B cell (primary cell): ENCODE data around the gene WDR27. TPM values are rescaled to one million over a fixed set of nuclear protein-coding genes. Genes with fewer than 3 reads are reported as not detected.

ENCODE experiments used
- ATAC-seq: fragments of 200-7000 bp; cut with Tn5 transposase; one replicate; pipeline ENCODE4 v1.10.0; 2021; ENCODE audit warnings: low read depth, mild to moderate bottlenecking, moderate number of reproducible peaks, moderate library complexity
- CTCF ChIA-PET: fragments of 350-600 bp; sonication (Branson Sonifier 250); formaldehyde crosslinking; loops from one replicate; lab custom pipeline; 2021; ENCODE audit warnings: antibody characterized with exemption, inconsistent platforms; lab: Charles Lee
- POLR2A ChIA-PET: fragments of 350-600 bp; sonication (Branson Sonifier 250); formaldehyde crosslinking; loops from one replicate; lab custom pipeline; 2021; ENCODE audit warnings: antibody characterized with exemption; lab: Charles Lee
- DNase-seq: peaks from one replicate; pipeline ENCODE4 v3.0.0; 2013
- H2AFZ ChIP-seq: 2 replicates; pipeline ENCODE4 v1.6.1; 2012; ENCODE audit warnings: mild to moderate bottlenecking, low read depth, low read length; ENCODE audit not compliant: insufficient read depth, poor library complexity, severe bottlenecking
- H3K27ac ChIP-seq, 2 donors: 1 replicate in 1 of 2; 2 replicates in 1 of 2; pipeline ENCODE4 v1.5.1; 2012 to 2013; ENCODE audit warnings: low read length in 2 of 2, mild to moderate bottlenecking in 2 of 2, moderate library complexity in 1 of 2
- H3K27me3 ChIP-seq, 4 experiments: fragments of 200-600 bp in 1 of 4; sonication (generic) in 1 of 4; replicated peaks in 1 of 4; 1 replicate in 2 of 4; 2 replicates in 2 of 4; pipeline versions ENCODE4 v1.6.1 to v1.7.0; 2013 to 2016; ENCODE audit warnings: low read length in 3 of 4, mild to moderate bottlenecking in 2 of 4, mixed read lengths in 1 of 4, moderate library complexity in 1 of 4; ENCODE audit not compliant: insufficient read depth in 4 of 4, control insufficient read depth in 3 of 4; ENCODE audit errors: control extremely low read depth in 1 of 4
- H3K36me3 ChIP-seq, 2 experiments: replicated peaks in 1 of 2; 1 replicate in 1 of 2; 2 replicates in 1 of 2; pipeline versions ENCODE4 v1.6.1 to v1.7.1; 2013; ENCODE audit warnings: low read length in 1 of 2; ENCODE audit not compliant: insufficient read depth in 2 of 2, control insufficient read depth in 1 of 2; ENCODE audit errors: control extremely low read depth in 1 of 2, extremely low read depth in 1 of 2
- H3K4me1 ChIP-seq, 2 donors: fragments of 200-600 bp in 1 of 2; sonication (generic) in 1 of 2; 1 replicate in 1 of 2; 2 replicates in 1 of 2; pipeline versions ENCODE4 v1.5.1 to v1.6.1; 2013 to 2017; ENCODE audit warnings: low read length in 2 of 2; ENCODE audit not compliant: control insufficient read depth in 2 of 2, insufficient read depth in 2 of 2
- H3K4me2 ChIP-seq: replicated peaks from 2 replicates; pipeline ENCODE3; 2012; ENCODE audit warnings: mild to moderate bottlenecking, low read depth, low read length; ENCODE audit not compliant: poor library complexity, severe bottlenecking
- H3K4me3 ChIP-seq, 5 experiments: fragments of 200-600 bp in 1 of 5; sonication (generic) in 1 of 5; 1 replicate in 3 of 5; 2 replicates in 2 of 5; pipeline versions ENCODE4 v1.5.1 to v1.7.0; 2011 to 2016; ENCODE audit warnings: low read length in 4 of 5, mild to moderate bottlenecking in 4 of 5, low read depth in 2 of 5, control low read depth in 1 of 5, moderate library complexity in 1 of 5; ENCODE audit not compliant: insufficient read depth in 1 of 5; ENCODE audit errors: control extremely low read depth in 1 of 5, extremely low read depth in 1 of 5
- H3K79me2 ChIP-seq: fragments of 200-600 bp; sonication (generic); one replicate; pipeline ENCODE4 v1.6.0; 2016; ENCODE audit warnings: low read length; ENCODE audit not compliant: control insufficient read depth, insufficient read depth
- H3K9ac ChIP-seq: fragments of 200-600 bp; sonication (generic); 2 replicates; pipeline ENCODE4 v1.6.1; 2017; ENCODE audit warnings: mild to moderate bottlenecking, low read length, moderate library complexity
- H3K9me3 ChIP-seq, 3 donors: one replicate each; pipeline versions ENCODE4 v1.6.1 to v1.7.1; 2013; ENCODE audit warnings: low read length in 2 of 3; ENCODE audit not compliant: control insufficient read depth in 2 of 3, insufficient read depth in 1 of 3; ENCODE audit errors: control extremely low read depth in 1 of 3
- H4K20me1 ChIP-seq: 2 replicates; pipeline ENCODE4 v1.6.0; 2012; ENCODE audit warnings: mild to moderate bottlenecking, low read length; ENCODE audit not compliant: insufficient read depth, control insufficient read depth, poor library complexity, severe bottlenecking
- H3K27ac Mint-ChIP-seq: one replicate; pipeline ENCODE4 v1.8.0; 2021; ENCODE audit warnings: mixed read lengths
- H3K27me3 Mint-ChIP-seq: one replicate; pipeline ENCODE4 v1.8.0; 2021; ENCODE audit warnings: mixed read lengths
- H3K4me1 Mint-ChIP-seq: one replicate; pipeline ENCODE4 v1.8.0; 2021; ENCODE audit warnings: mixed read lengths
- H3K4me3 Mint-ChIP-seq: one replicate; pipeline ENCODE4 v1.8.0; 2021; ENCODE audit warnings: mixed read lengths
- H3K9me3 Mint-ChIP-seq: one replicate; pipeline ENCODE4 v1.8.0; 2022; ENCODE audit warnings: mixed read lengths; ENCODE audit not compliant: insufficient read depth
- EZH2 ChIP-seq: IDR thresholded peaks from 2 replicates; pipeline ENCODE4 v1.6.1; 2012; ENCODE audit warnings: borderline replicate concordance, low read depth, mild to moderate bottlenecking, moderate library complexity, low read length; ENCODE audit not compliant: insufficient read depth, poor library complexity, severe bottlenecking
- WGBS: methylation state at CpG from one replicate; pipeline ENCODE4 v1.1.5; 2013; ENCODE audit warnings: missing lambda C conversion rate; ENCODE audit not compliant: insufficient coverage; 5-methylcytosine and 5-hydroxymethylcytosine counted together
- intact Hi-C: fragments of 100-400 bp; cut with micrococcal nuclease; formaldehyde crosslinking; loops from one replicate; pipeline ENCODE4 v1.10.0; 2022
- polyA plus RNA-seq: library from polyadenylated mRNA; depleted of rRNA; stranded (reverse); fragments of >200 nt; gene quantifications from 2 replicates; pipeline ENCODE4 v1.2.3, GENCODE V29; 2012
- total RNA-seq, 2 donors: library from RNA; stranded (reverse); fragments of 120-200 nt in 1 of 2; gene quantifications; 1 replicate in 1 of 2; 2 replicates in 1 of 2; pipeline versions ENCODE4 v1.2.3 to v1.2.4, GENCODE V29; 2013 to 2022
- TF ChIP-seq, protein P1 (sequence below): fragments of 200-600 bp; IDR thresholded peaks from one replicate; pipeline ENCODE4 v1.8.0; 2022; ENCODE audit warnings: antibody characterized with exemption, mild to moderate bottlenecking

WDR27 gene
- total and polyA plus RNA-seq, 2 donors (not counting 1 experiment from before 2014, with no cell fraction given), result 64.3 to 86.3 TPM

DNA sequence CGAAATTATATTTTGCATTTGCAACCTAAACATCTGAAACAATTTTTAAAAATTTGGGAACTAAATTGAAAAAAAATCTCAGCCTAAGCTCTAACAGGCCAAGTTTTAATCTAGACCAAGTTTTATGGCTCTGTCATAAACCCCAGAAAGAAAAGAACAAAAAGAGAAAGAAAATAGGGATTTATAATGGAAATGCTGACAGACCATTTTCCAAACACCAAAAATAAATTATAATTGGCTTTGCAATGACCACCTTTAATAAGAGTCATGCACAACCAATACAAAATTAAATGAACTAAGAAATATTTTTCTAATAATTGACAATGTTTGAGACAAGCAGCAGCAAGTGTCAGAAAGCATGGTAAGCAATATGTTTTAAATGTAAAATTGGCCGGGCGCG, 72.6 kb downstream of the WDR27 start:
- Mint-ChIP-seq H3K4me3 (no peak overlapping the region), H3K9me3 (no peaks in the 10 kb centered on the region), H3K27ac (no peak overlapping the region), H3K27me3 (no peaks in the 10 kb centered on the region), H3K4me1 (no peaks in the 10 kb centered on the region)
- no peak for DNase-seq
- intact Hi-C loops, result no loop called here
- H3K27ac ChIP-seq, result no peak overlapping the region
- H4K20me1 ChIP-seq, result no peaks in the 10 kb centered on the region
- H3K79me2 ChIP-seq, result no peaks in the 10 kb centered on the region
- no peak overlapping the region for H2AFZ ChIP-seq
- peaks cover 0 to 13% of the 10 kb centered on the region in 2 experiments for H3K36me3 ChIP-seq
- no peak for TF ChIP-seq EZH2
- TF ChIP-seq, protein P1, sequence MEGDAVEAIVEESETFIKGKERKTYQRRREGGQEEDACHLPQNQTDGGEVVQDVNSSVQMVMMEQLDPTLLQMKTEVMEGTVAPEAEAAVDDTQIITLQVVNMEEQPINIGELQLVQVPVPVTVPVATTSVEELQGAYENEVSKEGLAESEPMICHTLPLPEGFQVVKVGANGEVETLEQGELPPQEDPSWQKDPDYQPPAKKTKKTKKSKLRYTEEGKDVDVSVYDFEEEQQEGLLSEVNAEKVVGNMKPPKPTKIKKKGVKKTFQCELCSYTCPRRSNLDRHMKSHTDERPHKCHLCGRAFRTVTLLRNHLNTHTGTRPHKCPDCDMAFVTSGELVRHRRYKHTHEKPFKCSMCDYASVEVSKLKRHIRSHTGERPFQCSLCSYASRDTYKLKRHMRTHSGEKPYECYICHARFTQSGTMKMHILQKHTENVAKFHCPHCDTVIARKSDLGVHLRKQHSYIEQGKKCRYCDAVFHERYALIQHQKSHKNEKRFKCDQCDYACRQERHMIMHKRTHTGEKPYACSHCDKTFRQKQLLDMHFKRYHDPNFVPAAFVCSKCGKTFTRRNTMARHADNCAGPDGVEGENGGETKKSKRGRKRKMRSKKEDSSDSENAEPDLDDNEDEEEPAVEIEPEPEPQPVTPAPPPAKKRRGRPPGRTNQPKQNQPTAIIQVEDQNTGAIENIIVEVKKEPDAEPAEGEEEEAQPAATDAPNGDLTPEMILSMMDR, result no peak
- H3K27me3 ChIP-seq, result no peaks in the 10 kb centered on the region
- CTCF ChIA-PET, result no interaction called here
- H3K9ac ChIP-seq, result no peak overlapping the region
- WGBS, result 67% methylated on average over 3 of the region's 4 CpGs
- H3K4me2 ChIP-seq, result no peak overlapping the region
- H3K9me3 ChIP-seq, result no peaks in the 10 kb centered on the region
- no peak for ATAC-seq
- POLR2A ChIA-PET, result no interaction called here
- no peak overlapping the region for H3K4me3 ChIP-seq
- H3K4me1 ChIP-seq, result no peaks in the 10 kb centered on the region

DNA sequence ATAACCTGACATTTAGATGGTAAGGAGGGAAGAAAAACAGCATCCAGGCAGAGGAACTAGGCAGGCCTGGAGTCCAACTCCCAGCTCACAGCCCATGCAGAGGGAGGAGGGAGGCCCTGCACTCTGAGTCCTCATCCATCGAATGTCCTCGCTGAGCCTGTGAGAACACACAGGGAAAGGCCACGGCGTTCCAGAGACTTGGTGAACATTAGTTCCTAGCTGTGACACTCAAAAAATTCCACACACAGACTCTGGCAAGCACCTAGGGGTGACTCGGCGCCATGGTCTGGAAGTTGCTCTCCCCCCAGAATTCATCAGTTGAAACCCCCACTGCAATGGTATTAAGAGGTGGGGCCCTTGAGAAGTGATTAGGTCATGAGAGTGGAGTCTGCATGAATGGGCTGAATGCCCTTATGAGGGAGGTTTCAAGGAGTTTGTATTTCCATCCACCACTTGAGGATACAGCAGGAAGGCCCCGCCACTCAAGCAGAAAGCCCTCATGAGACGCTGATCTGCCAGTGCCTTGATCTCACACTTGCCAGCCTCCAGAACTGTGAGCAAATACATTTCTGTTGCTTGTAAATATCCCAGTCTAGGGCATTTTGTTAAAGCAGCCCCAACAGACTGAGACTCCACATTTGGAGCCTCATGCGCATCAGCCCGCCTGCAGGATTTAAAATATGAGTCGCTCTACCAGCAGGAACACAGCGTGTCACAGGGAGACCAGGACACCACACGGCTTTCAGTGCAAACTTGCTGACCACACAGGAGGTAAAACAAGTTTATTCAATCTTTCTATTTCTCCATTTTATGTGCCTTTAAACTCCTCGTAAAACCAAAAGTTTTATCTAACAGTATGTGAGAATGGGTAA, 73.9 kb downstream of the WDR27 start:
- Histone ChIP-seq H3K9ac (no peak overlapping the region), H3K79me2 (no peaks in the 10 kb centered on the region), H2AFZ (no peak overlapping the region), H4K20me1 (no peaks in the 10 kb centered on the region), H3K9me3 (peaks cover 0 to 9% (median 0%) of the 10 kb centered on the region in 3 donors), H3K4me2 (no peak overlapping the region), H3K4me3 (no peak overlapping the region), H3K27ac (no peak overlapping the region), H3K27me3 (no peaks in the 10 kb centered on the region), H3K4me1 (no peaks in the 10 kb centered on the region), H3K36me3 (peaks cover 0 to 4% of the 10 kb centered on the region in 2 experiments)
- no peaks in the 10 kb centered on the region for H3K4me1 Mint-ChIP-seq
- TF ChIP-seq EZH2, result no peak
- TF ChIP-seq, protein P1, result no peak
- CTCF ChIA-PET, result no interaction called here
- H3K27ac Mint-ChIP-seq, result no peak overlapping the region
- 97% methylated on average over 5 of the region's 14 CpGs for WGBS
- no peak for DNase-seq
- H3K9me3 Mint-ChIP-seq, result no peaks in the 10 kb centered on the region
- ATAC-seq, result no peak
- H3K4me3 Mint-ChIP-seq, result no peak overlapping the region
- POLR2A ChIA-PET, result no interaction called here
- no peaks in the 10 kb centered on the region for H3K27me3 Mint-ChIP-seq
- intact Hi-C loops, result no loop called here
